ENCODE results near the gene BBIP1.

DNA sequence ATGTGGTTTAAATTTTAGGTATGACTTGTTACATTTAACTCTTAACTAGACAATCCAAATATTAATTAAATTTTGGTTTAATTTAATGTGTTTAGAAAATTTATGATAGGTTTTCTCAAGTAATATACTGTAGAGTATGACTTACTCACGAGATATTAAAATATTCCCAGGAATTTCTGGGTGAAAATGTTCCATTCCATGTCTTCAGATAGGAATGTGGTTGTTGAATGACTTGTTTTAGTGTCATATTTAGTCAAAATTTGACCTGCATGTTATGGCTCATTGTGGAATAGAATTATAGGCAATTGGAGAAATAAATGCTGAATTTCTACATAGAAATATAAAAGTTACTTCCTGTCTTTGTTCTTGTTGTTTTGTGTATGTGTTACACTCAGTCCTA, 47.2 kb upstream of the BBIP1 start:
- TF ChIP-seq CTCF (IDR thresholded peaks at IDR 0.05): no peak
- TF ChIP-seq POLR2AphosphoS5 (IDR thresholded peaks at IDR 0.05): no peak
